C1 segment of cervical spinal cord (tissue), 14 donors: ENCODE data around the gene SERINC4.
A peak's percentile ranks its signal among the peaks of the same experiment; 100 is the strongest.

Experiments
- DNase-seq, 14 donors: peaks; one replicate each; lab custom pipeline; 2025; lab: John Stamatoyannopoulos, UW

SERINC4 gene

GRCh38 chr15:43751885-43752284, 48.1 kb downstream of the SERINC4 start:
- DNase-seq = no peak

- DNase-seq = no peak
Measured at GRCh38 chr15:43749690-43750345, 50.2 kb downstream of the SERINC4 start.

GRCh38 chr15:43748376-43748775, 51.6 kb downstream of the SERINC4 start:
- DNase-seq = no peak

GRCh38 chr15:43746903-43747309, 53.1 kb downstream of the SERINC4 start:
- peak in 3 of 14 donors; percentile 20 to 36 (median 32) for DNase-seq

GRCh38 chr15:43746245-43746902, 53.6 kb downstream of the SERINC4 start, which contains the start of gene PDIA3:
TSS of gene PDIA3 (plus strand) at chr15:43746438. CDS start at chr15:43746540, 102 bp downstream.
- DNase-seq = peak; percentile 50 to 96 (median 87)
